HG03045 (cell line): ENCODE data around the gene BUD23.
"Not testable (repeated sequence)": the region's sequence is repeated elsewhere in the genome, so short reads cannot be mapped to it uniquely, and the experiment has no call there.

ENCODE experiments used
- ATAC-seq: cut with Tn5 transposase; IDR thresholded peaks from one replicate; pipeline ENCODE4 v1.9.1; 2021; ENCODE audit warnings: mild to moderate bottlenecking, moderate library complexity; ENCODE audit not compliant: unreplicated experiment

The BUD23 gene

GRCh38 chr7:73683056-73683787 lies at the start of gene BUD23, which contains the start of gene DNAJC30:
Gene BUD23 (plus strand): TSS chr7:73683597. CDS start chr7:73683626, 29 bp downstream.
Gene DNAJC30 (minus strand): TSS chr7:73683453. CDS start chr7:73683423, 30 bp downstream.
- ATAC-seq = peak; percentile 89

GRCh38 chr7:73633844-73634243 lies 49.6 kb upstream of the BUD23 start:
- no peak for ATAC-seq

DNA sequence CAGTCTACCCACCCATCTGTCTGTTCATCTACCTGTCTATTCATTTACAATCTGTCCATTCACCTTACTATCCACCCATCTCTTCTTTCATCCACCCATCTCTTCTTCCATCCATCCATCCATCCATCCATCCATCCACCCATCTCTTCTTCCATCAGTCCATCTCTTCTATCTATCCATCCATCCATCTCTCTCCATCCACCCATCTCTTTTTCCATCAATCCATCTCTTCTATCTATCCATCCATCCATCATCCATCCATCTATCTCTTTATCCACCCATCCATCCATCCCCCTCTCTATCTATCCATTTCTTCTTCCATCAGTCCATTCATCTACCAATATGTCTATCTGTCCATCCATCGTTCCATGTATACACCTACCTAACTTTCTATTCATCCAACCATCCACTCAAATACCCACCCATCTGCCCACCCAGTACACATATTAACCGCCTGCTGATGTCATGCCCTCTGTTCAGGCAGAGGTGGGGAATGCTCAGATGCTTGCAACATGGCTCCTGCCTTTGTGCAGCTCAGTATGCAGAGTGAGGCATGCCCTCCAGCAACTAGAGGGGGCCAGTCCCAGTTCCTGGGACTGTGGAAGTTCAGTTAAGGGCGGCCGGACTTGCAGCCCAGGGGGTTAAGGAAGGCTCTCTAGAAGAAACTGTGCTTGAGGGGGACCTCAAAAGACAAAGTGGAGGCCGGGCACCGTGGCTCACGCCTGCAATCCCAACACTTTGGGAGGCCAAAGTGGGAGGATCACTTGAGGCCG lies 47.8 kb upstream of the BUD23 start:
- no peak for ATAC-seq

DNA sequence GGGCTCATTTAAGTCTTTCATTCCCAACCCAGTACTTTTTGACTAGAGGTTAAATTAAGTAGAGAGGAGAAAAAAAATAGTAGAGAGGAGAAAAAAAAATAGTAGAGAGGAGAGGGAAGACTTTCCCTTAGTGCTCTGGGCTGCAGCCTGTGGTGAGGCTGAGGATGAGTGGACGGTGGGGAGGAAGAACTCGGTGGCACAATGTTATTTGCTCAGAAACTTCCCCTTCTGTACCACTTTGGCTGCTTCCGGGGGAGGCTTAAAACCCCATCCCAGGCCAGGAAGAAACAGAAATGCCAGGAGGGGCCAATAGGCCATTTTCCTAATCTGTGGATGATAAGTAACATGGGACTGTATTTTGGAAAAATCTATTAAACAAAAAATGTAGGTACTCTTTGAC lies 44.5 kb upstream of the BUD23 start:
- no peak for ATAC-seq

DNA sequence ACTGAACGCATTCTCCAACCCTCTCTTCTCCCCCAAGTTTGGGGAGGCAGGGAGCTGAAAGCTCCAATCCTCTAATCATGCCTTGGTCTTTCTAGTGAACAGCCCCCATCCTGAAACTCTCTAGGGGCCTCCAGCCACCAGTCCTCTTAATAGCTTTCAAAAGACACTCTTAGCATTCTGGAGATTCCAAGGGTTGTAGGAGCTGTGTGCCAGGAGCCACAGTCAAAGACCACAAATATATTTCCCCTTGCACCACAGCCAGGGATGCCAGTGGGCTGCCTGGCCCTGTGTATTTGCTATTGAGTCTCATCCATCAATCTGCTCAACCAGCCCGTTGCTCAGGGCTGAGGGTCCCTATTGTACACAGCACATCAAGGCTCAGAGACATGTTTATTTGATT lies 40.6 kb upstream of the BUD23 start:
- ATAC-seq = no peak

- no peak for ATAC-seq
Measured at GRCh38 chr7:73644688-73645286, 38.6 kb upstream of the BUD23 start.

- ATAC-seq = no peak
Measured at GRCh38 chr7:73645643-73646174, 37.7 kb upstream of the BUD23 start.

DNA sequence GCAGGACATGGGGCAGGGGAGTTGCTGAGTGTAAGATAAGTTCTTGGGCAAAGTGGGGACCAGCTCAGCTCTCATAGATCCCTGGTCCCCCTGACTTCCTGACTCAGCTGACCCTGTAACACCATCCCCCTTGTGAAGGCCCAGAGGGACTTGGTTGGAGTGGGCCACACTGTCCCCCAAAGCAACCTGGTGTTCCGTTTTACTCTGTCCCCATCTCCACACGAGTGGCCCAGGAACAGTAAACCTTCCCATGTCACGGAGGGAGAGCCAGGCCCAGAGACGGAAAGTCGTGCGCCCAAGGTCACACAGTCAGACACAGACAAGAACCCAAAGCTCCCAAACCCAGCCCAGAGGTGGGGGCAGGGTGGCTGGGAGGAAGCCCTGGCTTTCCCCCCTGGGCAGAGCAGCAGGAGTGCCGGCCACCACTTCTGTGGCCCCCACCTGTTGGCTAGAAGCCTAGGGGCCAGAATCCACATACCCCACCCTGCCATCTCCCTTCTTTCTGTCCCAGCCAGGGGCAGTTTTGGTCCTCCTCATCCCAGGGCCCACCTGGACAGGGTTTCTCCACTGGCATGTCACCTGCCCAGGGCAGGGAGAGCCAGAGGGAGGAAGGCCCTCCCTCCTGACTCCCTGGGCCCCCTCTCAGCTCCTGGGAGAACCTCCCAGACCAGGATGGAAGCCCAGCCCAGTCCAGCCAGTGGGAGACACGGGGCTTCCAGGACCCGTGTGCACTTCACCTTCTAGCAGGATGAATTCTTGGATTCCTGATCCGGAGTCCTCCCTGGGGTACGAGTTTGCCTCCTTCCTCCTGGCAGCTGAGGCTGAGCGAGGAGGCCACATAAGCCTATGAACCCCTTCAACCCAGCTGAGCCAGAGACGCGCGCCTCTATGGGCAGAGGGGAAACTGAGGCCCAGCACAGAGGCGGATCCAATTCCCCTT lies 36.3 kb upstream of the BUD23 start:
- ATAC-seq = no peak

- no peak for ATAC-seq
Measured at GRCh38 chr7:73647725-73648592, 35.4 kb upstream of the BUD23 start.

GRCh38 chr7:73648593-73649332 lies 34.6 kb upstream of the BUD23 start:
- ATAC-seq = no peak

- ATAC-seq = no peak
Measured at GRCh38 chr7:73649576-73649975, 33.8 kb upstream of the BUD23 start.

GRCh38 chr7:73650524-73650923 lies 32.9 kb upstream of the BUD23 start:
- ATAC-seq = no peak

- no peak for ATAC-seq
Measured at GRCh38 chr7:73652541-73652949, 30.9 kb upstream of the BUD23 start.

- not testable (repeated sequence) for ATAC-seq
Measured at GRCh38 chr7:73655309-73655708, 28.1 kb upstream of the BUD23 start.

DNA sequence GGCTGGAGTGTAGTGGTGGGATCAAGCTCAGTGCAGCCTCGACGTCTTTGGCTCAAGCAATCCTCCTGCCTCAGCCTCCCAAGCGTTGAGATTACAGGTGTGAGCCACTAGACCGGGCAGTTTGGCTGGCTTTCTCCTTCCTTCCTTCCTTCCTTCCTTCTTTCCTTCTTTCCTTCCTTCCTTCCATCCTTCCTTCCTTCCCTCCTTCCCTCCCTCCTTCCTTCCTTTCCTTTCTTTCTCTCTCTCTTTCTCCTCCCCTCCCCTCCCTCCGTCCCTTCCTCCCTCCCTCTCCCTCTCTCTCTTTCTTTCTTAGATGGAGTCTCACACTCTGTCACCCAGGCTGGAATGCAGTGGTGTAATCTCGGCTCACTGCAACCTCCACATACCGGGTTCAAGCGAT lies 23.4 kb upstream of the BUD23 start:
- no peak for ATAC-seq

DNA sequence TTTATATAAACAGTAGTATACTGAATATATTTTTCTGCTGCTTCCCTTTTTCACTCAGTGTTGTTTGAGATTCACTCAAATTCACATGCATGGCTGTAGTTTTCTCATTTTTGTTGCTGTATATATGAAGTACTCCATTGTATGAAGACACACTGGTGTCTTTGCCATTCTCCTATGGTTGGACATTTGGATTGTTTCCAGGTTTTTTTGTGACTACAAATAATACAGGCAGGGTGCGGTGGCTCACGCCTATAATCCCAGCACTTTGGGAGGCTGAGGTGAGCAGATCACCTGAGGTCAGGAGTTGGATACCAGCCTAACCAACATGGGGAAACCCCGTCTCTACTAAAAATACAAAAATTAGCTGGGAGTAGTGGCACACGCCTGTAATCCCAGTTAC lies 22.8 kb upstream of the BUD23 start:
- not testable (repeated sequence) for ATAC-seq

- no peak for ATAC-seq
Measured at GRCh38 chr7:73663033-73663432, 20.4 kb upstream of the BUD23 start.

DNA sequence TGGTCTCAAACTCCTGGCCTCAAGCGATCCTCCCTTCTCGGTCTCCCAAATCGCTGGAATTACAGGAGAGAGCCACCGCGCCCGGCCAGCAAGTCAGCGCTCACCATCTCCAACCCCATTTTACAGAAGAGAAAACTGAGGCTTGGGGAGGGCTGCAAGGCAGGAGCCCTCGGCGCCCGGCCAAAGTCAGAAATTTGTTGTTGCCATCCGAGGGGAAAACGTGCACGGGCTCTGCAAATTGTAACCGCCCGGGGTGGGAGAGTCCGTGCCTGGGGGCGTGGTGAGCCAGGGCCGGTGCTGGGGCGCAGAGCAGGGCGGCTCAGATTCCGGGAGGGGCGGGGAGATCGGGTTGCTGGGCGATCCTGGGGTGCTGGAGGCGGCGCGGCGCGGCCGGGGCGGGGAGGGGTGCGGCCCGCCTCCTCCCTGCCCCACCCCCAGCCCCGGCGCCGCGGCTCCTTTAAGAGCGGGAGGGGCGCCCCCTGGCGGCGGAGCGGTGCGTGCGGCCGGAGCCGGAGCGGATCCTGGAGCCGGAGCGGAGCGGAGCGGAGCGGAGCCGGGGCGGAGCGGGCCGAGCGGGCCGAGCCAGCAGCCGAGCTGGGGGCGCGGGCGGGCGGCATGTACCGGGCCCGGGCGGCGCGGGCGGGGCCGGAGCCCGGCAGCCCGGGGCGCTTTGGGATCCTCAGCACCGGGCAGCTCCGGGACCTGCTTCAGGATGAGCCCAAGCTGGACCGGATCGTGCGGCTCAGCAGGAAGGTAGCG lies 15.9 kb upstream of the BUD23 start, which contains the start of gene VPS37D:
Gene VPS37D, plus strand, starts transcription at position 488 of the 759 bp plus-strand sequence. Its CDS starts 128 bp downstream, at position 616.
- peak; percentile 91 for ATAC-seq
